Lower leg skin (tissue), 3 donors: Measurements from ENCODE around the gene HCN2.

ENCODE experiments used
- POLR2A ChIP-seq, 2 donors: fragments of 450-650 bp; IDR thresholded peaks; one replicate each; pipeline ENCODE4 v1.6.1; 2016 to 2017; ENCODE audit warnings: antibody characterized with exemption in 2 of 2, mild to moderate bottlenecking in 1 of 2, moderate library complexity in 1 of 2
- TF ChIP-seq, protein P1 (sequence below), 3 donors: fragments of 450-650 bp; IDR thresholded peaks; one replicate each; pipeline ENCODE4 v1.5.1; 2016; ENCODE audit warnings: antibody characterized with exemption in 3 of 3, mild to moderate bottlenecking in 3 of 3, moderate library complexity in 2 of 3

DNA sequence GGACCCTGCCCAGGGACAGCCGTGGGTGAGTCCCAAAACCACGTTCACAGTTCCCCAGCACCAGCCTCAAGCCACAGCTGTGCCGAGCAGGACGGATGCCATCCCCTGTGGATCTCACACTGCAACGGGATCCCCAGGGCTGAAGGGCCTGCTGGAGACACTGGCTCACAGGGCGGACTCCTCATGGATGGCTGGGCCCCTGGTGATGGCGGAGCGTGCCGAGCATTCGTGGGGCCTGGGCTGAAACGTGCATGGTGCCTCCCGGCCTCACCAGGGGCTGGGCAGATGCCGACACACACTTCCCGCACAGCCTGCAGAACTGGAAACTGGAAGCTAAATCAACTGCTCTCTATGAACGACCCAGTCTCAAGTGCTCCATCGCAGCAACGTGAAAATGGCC is 63.7 kb downstream of the HCN2 start:
- TF ChIP-seq, protein P1, sequence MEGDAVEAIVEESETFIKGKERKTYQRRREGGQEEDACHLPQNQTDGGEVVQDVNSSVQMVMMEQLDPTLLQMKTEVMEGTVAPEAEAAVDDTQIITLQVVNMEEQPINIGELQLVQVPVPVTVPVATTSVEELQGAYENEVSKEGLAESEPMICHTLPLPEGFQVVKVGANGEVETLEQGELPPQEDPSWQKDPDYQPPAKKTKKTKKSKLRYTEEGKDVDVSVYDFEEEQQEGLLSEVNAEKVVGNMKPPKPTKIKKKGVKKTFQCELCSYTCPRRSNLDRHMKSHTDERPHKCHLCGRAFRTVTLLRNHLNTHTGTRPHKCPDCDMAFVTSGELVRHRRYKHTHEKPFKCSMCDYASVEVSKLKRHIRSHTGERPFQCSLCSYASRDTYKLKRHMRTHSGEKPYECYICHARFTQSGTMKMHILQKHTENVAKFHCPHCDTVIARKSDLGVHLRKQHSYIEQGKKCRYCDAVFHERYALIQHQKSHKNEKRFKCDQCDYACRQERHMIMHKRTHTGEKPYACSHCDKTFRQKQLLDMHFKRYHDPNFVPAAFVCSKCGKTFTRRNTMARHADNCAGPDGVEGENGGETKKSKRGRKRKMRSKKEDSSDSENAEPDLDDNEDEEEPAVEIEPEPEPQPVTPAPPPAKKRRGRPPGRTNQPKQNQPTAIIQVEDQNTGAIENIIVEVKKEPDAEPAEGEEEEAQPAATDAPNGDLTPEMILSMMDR (IDR thresholded peaks at IDR 0.05): no peak
- no peak for TF ChIP-seq POLR2A (IDR thresholded peaks at IDR 0.05)
